ENCODE results near the gene PLD1.

PLD1 gene

DNA sequence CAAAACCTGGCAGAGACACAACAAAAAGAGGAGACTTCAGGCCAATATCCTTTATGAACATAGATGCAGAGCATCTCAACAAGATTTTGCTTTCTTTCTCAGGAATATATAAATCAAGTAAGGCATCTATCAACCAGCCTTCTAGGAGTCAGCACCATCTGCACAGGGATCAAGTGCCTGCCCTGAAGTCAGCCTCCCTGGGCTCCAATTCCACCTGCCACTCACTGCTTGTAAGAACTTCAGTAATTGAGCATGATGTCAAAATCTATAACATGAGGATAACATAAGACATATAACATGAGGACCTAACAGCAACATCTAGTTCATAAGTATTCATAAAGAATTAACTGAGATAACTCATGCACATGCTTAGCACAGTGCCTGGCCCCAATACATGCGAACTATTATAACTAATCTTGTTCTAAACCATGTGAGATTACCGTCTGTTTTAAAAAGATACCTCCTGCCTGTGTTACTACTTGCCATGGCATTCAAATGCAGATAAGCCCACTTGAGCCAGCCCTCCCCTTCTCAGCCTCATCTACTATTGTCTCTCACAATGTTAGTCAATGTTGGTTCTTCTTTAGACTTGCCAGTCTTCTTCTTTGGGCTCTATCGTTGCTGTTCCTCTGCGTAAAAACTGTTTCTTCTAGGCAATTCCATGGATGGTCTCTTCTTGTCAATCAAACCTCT is 91.6 kb downstream of the PLD1 start:
- Histone ChIP-seq H3K4me2 (ENCODE audit: low read length) (no peak overlapping the region), H3K4me3 (ENCODE audit: low read length) (no peak overlapping the region), H3K4me1 (ENCODE audit: control insufficient read depth, low read length) (no peaks in the 10 kb centered on the region), H3K36me3 (ENCODE audit: control insufficient read depth, low read length) (no peaks in the 10 kb centered on the region), H3K9me3 (ENCODE audit: control insufficient read depth, insufficient read depth, low read length) (no peaks in the 10 kb centered on the region; the same call in 1 of the 2 replicates), H3K27ac (ENCODE audit: low read depth, low read length) (no peak overlapping the region), H3F3A (ENCODE audit: control insufficient read depth, insufficient read depth) (no peaks in the 10 kb centered on the region), H3K27me3 (ENCODE audit: control insufficient read depth, low read length) (no peaks in the 10 kb centered on the region), H3K79me2 (ENCODE audit: control insufficient read depth, low read length) (no peaks in the 10 kb centered on the region), H3K9me2 (replicated peaks; ENCODE audit: control insufficient read depth, low read length) (no peaks in the 10 kb centered on the region), H4K20me1 (ENCODE audit: control insufficient read depth, insufficient read depth, low read depth, low read length) (no peaks in the 10 kb centered on the region)
- TF ChIP-seq CTCF (IDR thresholded peaks at IDR 0.05; ENCODE audit: low read depth, low read length, poor library complexity, severe bottlenecking) (no peak), EZH2phosphoT487 (IDR thresholded peaks at IDR 0.05; ENCODE audit: borderline replicate concordance, low read length) (no peak)

DNA sequence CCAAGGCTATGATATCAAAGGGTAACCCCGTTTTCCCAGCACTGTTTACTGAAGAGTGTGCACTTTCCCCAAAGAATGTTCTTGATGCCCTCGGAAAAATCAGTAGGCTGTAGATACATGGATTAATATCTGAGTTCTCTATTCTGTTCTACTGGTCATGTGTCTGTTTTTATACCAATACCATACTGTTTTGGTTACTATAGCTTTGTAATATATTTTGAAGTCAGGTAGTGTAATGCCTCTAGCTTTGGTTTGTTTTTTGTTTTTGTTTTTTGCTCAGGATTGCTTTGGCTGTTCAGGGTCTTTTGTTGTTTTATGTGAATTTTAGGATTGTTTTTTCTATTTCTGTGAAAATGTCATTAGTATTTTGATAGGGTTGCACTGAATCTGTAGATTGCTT is 95.1 kb downstream of the PLD1 start:
- Histone ChIP-seq H3K9me3 (ENCODE audit: control insufficient read depth, insufficient read depth, low read length) (no peaks in the 10 kb centered on the region; the same call in 1 of the 2 replicates), H3K4me2 (ENCODE audit: low read length) (no peak overlapping the region), H3K4me3 (ENCODE audit: low read length) (no peak overlapping the region), H4K20me1 (ENCODE audit: control insufficient read depth, insufficient read depth, low read depth, low read length) (no peaks in the 10 kb centered on the region), H3K27me3 (ENCODE audit: control insufficient read depth, low read length) (no peaks in the 10 kb centered on the region), H3K27ac (ENCODE audit: low read depth, low read length) (no peak overlapping the region), H3K36me3 (ENCODE audit: control insufficient read depth, low read length) (no peaks in the 10 kb centered on the region), H3F3A (ENCODE audit: control insufficient read depth, insufficient read depth) (no peaks in the 10 kb centered on the region), H3K79me2 (ENCODE audit: control insufficient read depth, low read length) (no peaks in the 10 kb centered on the region), H3K4me1 (ENCODE audit: control insufficient read depth, low read length) (no peaks in the 10 kb centered on the region), H3K9me2 (replicated peaks; ENCODE audit: control insufficient read depth, low read length) (no peaks in the 10 kb centered on the region)
- TF ChIP-seq EZH2phosphoT487 (IDR thresholded peaks at IDR 0.05; ENCODE audit: borderline replicate concordance, low read length) (no peak), CTCF (IDR thresholded peaks at IDR 0.05; ENCODE audit: low read depth, low read length, poor library complexity, severe bottlenecking) (no peak)

GRCh38 chr3:171712171-171712938 is 97.9 kb downstream of the PLD1 start:
- H3K9me3 ChIP-seq (ENCODE audit: control insufficient read depth, insufficient read depth, low read length), result no peaks in the 10 kb centered on the region; the same call in 1 of the 2 replicates
- H3K4me3 ChIP-seq (ENCODE audit: low read length), result no peak overlapping the region
- no peak overlapping the region for H3K4me2 ChIP-seq (ENCODE audit: low read length)
- H3K4me1 ChIP-seq (ENCODE audit: control insufficient read depth, low read length), result no peaks in the 10 kb centered on the region
- no peaks in the 10 kb centered on the region for H3K27me3 ChIP-seq (ENCODE audit: control insufficient read depth, low read length)
- no peaks in the 10 kb centered on the region for H3K79me2 ChIP-seq (ENCODE audit: control insufficient read depth, low read length)
- H3K27ac ChIP-seq (ENCODE audit: low read depth, low read length), result no peak overlapping the region
- no peaks in the 10 kb centered on the region for H4K20me1 ChIP-seq (ENCODE audit: control insufficient read depth, insufficient read depth, low read depth, low read length)
- no peaks in the 10 kb centered on the region for H3K36me3 ChIP-seq (ENCODE audit: control insufficient read depth, low read length)
- no peaks in the 10 kb centered on the region for H3K9me2 ChIP-seq (replicated peaks; ENCODE audit: control insufficient read depth, low read length)
- TF ChIP-seq CTCF (IDR thresholded peaks at IDR 0.05; ENCODE audit: low read depth, low read length, poor library complexity, severe bottlenecking) (no peak), EZH2phosphoT487 (IDR thresholded peaks at IDR 0.05; ENCODE audit: borderline replicate concordance, low read length) (no peak)
- no peaks in the 10 kb centered on the region for H3F3A ChIP-seq (ENCODE audit: control insufficient read depth, insufficient read depth)
